Adipocyte (in vitro differentiated cells): ENCODE results near the gene IDUA.

ENCODE experiments used
- DNase-seq: peaks from one replicate; pipeline ENCODE4 v3.0.0-alpha.2; 2015; ENCODE audit warnings: low read depth
- H3K27me3 ChIP-seq: replicated peaks from 2 replicates; pipeline ENCODE4 v1.7.0; 2013; ENCODE audit warnings: mild to moderate bottlenecking, low read length, moderate library complexity; ENCODE audit not compliant: control insufficient read depth, insufficient read depth
- H3K36me3 ChIP-seq: 2 replicates; pipeline ENCODE4 v1.7.0; 2013; ENCODE audit warnings: low read length, mild to moderate bottlenecking, moderate library complexity; ENCODE audit not compliant: control insufficient read depth, insufficient read depth, severe bottlenecking
- H3K4me1 ChIP-seq: 2 replicates; pipeline ENCODE4 v1.7.0; 2013; ENCODE audit warnings: mild to moderate bottlenecking, low read length, moderate library complexity; ENCODE audit not compliant: control insufficient read depth, insufficient read depth
- H3K4me3 ChIP-seq: 2 replicates; pipeline ENCODE4 v1.7.0; 2013; ENCODE audit warnings: mild to moderate bottlenecking, low read length, moderate library complexity
- H3K9ac ChIP-seq: 2 replicates; pipeline ENCODE4 v1.7.0; 2013; ENCODE audit warnings: mild to moderate bottlenecking, low read length, moderate library complexity
- H3K9me3 ChIP-seq: 2 replicates; pipeline ENCODE4 v1.7.0; 2013; ENCODE audit warnings: mild to moderate bottlenecking, low read length, moderate library complexity; ENCODE audit not compliant: control insufficient read depth

IDUA gene

DNA sequence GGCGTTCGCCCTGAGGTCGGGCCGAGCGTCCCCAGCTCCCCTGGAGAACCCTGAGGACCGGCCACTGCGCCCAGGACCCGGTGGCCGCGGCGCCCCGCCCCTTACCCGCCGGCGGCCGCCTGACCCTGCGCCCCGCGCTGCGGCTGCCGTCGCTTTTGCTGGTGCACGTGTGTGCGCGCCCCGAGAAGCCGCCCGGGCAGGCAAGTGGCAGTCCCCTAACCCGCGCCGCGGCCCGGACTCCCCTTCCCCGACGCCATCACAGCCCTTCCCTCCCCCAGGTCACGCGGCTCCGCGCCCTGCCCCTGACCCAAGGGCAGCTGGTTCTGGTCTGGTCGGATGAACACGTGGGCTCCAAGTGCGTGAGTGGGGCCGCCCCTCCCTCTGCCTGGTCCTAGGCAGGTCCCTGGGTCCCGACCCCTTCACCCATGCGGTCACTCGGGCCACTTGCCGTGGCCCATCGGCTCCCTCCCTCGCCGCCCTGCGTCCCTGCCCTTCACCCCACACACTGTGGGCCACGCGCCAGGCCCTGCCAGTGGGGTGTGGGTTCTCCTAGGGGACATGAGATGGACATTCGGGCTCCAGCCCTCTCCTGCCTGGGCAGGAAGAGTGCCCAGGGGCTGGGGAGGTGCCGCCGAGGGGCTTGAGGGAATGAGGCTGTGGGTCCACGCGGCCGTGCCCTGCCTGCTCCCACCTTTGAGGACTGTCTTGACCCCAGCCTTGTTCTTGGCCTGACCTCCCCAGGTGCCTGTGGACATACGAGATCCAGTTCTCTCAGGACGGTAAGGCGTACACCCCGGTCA is 16.6 kb downstream of the IDUA start:
- no peak for DNase-seq
- Histone ChIP-seq H3K4me3 (no peak overlapping the region), H3K9me3 (no peaks in the 10 kb centered on the region), H3K4me1 (peaks cover 4% of the 10 kb centered on the region), H3K27me3 (peaks cover 16% of the 10 kb centered on the region), H3K36me3 (no peaks in the 10 kb centered on the region), H3K9ac (no peak overlapping the region)

DNA sequence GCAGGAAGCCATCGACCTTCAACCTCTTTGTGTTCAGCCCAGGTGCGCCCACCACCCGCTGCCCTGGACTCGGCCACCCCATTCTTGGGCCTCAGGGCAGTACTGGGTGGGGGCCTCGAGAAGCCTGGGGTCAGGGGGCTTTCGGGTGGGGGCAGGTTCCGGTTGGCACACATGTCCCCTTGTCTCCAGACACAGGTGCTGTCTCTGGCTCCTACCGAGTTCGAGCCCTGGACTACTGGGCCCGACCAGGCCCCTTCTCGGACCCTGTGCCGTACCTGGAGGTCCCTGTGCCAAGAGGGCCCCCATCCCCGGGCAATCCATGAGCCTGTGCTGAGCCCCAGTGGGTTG is 17.2 kb downstream of the IDUA start:
- no peak overlapping the region for H3K9ac ChIP-seq
- H3K9me3 ChIP-seq = no peaks in the 10 kb centered on the region
- peaks cover 20% of the 10 kb centered on the region for H3K27me3 ChIP-seq
- DNase-seq = no peak
- peaks cover 6% of the 10 kb centered on the region for H3K4me1 ChIP-seq
- H3K4me3 ChIP-seq = no peak overlapping the region
- H3K36me3 ChIP-seq = no peaks in the 10 kb centered on the region

DNA sequence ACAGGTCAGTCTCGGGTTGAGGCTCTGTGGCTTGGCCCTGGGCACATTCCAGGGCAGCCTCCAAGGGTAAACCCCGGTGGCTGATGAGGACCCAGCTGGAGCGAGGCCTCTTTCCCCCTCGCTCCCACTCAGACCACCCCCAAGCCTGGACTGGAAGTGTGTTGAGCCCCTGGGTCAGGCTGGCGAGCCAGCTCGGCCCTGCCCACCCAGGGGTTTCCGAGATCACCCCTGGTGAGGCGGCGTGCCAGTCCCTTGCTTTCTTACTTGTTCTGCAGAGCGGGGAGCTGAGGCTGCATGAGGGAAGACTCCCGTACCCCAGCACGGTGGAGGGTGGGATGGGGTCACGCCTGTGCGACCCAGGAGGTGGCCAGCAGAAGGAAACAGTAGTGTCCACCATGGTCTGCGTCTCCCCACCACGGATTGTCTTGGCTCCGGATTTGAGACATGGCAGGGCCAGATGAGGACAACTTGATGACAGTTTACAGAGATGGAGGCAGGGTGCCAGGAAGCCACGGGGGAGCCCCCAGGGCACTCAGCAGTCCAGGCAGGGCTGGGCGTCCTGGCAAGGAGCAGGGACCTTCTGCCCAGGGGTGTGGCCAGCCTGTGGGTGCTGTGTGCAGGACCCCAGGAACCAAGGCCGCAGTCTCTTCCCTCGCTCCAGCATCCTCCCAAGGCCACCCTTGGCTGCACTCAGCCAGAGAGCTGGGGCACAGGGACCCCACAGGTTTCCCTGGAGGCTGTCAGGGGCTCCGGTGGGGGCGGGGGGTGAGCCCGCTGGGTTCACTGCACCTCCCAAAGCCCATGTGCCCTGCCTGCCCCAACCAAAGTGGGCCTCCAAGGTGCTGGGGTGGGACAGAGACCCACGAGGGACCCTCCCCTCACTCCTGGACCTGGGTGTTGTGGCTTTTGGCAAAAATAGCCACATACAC is 18.0 kb downstream of the IDUA start:
- H3K4me1 ChIP-seq = peaks cover 9% of the 10 kb centered on the region
- H3K27me3 ChIP-seq = peaks cover 20% of the 10 kb centered on the region
- no peak overlapping the region for H3K4me3 ChIP-seq
- H3K36me3 ChIP-seq = no peaks in the 10 kb centered on the region
- no peak for DNase-seq
- no peak overlapping the region for H3K9ac ChIP-seq
- H3K9me3 ChIP-seq = no peaks in the 10 kb centered on the region

DNA sequence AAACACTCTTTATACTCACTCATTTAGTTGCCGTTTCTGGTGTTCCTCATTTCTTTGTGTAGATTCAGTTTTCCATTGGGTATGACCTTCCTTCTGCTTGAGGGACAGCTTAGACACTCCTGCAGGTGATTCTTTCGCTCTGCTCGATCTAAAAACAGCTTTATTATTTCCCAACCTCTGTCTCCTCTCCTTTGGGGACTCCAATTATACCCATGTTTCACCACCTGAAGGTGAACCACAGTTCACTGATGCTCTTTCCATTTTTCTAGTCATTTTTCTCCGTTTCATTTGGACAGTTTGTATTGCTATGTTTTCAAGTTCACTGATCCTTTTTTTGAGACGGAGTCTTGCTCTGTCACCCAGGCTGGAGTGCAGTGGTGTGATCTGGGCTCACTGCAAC is 20.0 kb downstream of the IDUA start:
- H3K36me3 ChIP-seq = no peaks in the 10 kb centered on the region
- DNase-seq = no peak
- H3K4me1 ChIP-seq = peaks cover 18% of the 10 kb centered on the region
- no peak overlapping the region for H3K9ac ChIP-seq
- H3K27me3 ChIP-seq = peaks cover 8% of the 10 kb centered on the region
- no peaks in the 10 kb centered on the region for H3K9me3 ChIP-seq
- H3K4me3 ChIP-seq = no peak overlapping the region

- Histone ChIP-seq H3K9me3 (no peaks in the 10 kb centered on the region), H3K4me3 (peak overlapping the region; percentile 76), H3K27me3 (peaks cover 8% of the 10 kb centered on the region), H3K9ac (peak overlapping the region; percentile 71), H3K36me3 (peaks cover 5% of the 10 kb centered on the region), H3K4me1 (peaks cover 16% of the 10 kb centered on the region)
- peak; percentile 29 for DNase-seq
Observed at GRCh38 chr4:1008840-1009541, 22.1 kb downstream of the IDUA start.

DNA sequence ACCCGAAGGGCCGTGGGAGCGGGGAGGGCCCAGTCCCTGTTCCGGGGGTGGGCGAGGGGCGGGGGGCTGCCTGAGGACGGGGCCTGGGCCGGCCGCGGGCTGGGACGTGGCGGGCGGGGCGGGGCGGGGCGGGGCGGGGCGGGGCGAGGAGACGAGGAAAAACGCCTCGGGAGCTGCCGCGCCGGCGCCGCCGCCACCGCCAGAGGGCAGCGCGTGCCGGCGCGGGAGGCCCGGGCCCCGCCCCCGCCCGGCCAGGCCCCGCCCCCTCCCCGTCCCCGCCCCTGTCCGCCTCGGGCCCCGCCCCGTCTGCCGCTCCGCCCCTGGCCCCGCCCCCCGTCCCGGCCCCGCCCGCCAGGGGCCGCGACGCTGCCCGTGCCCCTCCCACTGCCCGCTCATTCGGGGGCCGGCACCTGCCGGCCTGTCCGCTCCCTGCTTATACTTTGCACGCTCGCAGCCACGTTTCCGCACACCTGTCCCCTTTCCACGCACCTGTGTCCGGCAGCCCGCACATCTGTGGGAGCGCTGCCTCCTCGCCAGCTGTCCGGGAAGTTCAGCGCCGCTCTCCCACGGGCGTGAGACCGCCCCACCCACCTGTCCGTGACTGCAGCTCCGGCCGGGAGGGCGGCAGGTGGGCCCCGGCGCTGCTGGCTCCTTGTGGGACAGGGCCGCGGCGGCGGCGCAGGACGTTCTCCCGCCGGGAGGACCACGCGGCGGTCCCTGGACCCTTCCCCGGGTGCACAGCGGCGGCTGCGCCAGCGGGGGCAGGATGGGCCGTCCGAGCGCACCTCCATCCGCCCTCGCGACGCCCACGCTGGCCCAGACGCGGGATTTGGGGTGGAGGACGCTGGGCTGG is 22.9 kb downstream of the IDUA start:
- H3K9ac ChIP-seq = peak overlapping the region; percentile 71
- peaks cover 16% of the 10 kb centered on the region for H3K4me1 ChIP-seq
- no peaks in the 10 kb centered on the region for H3K9me3 ChIP-seq
- peak; percentile 87 for DNase-seq
- peaks cover 5% of the 10 kb centered on the region for H3K36me3 ChIP-seq
- peak overlapping the region; percentile 80 for H3K4me3 ChIP-seq
- peaks cover 8% of the 10 kb centered on the region for H3K27me3 ChIP-seq

DNA sequence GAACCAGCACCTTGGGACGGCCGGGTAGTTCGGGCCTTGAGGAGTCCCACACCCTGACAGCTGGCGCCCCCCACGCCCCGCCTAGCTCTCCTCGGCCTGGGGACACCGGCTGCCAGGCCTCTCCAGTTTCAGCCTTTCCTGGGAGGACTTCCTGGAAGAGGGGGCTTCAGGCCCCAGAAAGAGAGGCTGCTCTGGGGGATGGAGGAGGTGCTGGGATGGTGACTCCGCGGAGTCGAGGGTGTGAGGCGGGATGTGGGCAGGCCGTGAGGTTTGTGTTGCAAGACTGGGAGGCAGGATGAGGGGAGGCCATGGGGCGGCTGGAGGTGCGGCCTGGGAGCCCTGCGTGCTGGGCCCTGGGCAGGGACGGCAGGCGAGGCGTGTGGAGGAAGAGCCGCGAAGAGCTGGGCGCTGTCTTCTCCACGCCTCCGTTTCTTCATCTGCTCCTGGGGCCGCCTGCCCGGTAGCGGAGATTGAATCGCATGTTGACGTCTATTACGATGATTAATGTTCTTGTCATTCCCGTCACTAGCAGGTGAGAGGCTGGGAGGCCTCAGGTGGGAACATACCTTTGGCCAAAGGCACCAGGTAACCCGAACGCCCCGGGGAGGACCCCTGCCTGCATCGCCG is 23.7 kb downstream of the IDUA start:
- Histone ChIP-seq H3K4me3 (peak overlapping the region; percentile 80), H3K9ac (peak overlapping the region; percentile 62), H3K4me1 (peaks cover 16% of the 10 kb centered on the region), H3K36me3 (peaks cover 5% of the 10 kb centered on the region), H3K9me3 (no peaks in the 10 kb centered on the region), H3K27me3 (peaks cover 8% of the 10 kb centered on the region)
- peak; percentile 91 for DNase-seq

- Histone ChIP-seq H3K27me3 (peaks cover 8% of the 10 kb centered on the region), H3K4me1 (peaks cover 16% of the 10 kb centered on the region), H3K4me3 (peak within 1 kb of the TSS; percentile 80), H3K36me3 (peaks cover 5% of the 10 kb centered on the region), H3K9ac (peak within 1 kb of the TSS; percentile 68), H3K9me3 (no peaks in the 10 kb centered on the region)
- peak; percentile 97 for DNase-seq
Observed at GRCh38 chr4:1011022-1011665, 24.3 kb downstream of the IDUA start, which contains the start of gene FGFRL1. Gene FGFRL1 (plus strand): TSS chr4:1011626. CDS start chr4:1012486, 860 bp downstream.

- Histone ChIP-seq H3K4me1 (peaks cover 16% of the 10 kb centered on the region), H3K9ac (no peak overlapping the region), H3K27me3 (peaks cover 8% of the 10 kb centered on the region), H3K36me3 (peaks cover 5% of the 10 kb centered on the region), H3K9me3 (no peaks in the 10 kb centered on the region), H3K4me3 (no peak overlapping the region)
- DNase-seq = no peak
Observed at GRCh38 chr4:1011666-1012033, 24.8 kb downstream of the IDUA start.
